Chondrocyte (in vitro differentiated cells): ENCODE data around the gene LILRA2. TPM values are rescaled to one million over a fixed set of nuclear protein-coding genes. Genes with fewer than 3 reads are reported as not detected.
"Not testable (repeated sequence)": the region's sequence is repeated elsewhere in the genome, so short reads cannot be mapped to it uniquely, and the experiment has no call there.

ENCODE experiments used
- DNase-seq: peaks from one replicate; pipeline ENCODE4 v3.0.0; 2021; ENCODE audit warnings: mixed read lengths, low spot score
- H3K27ac Mint-ChIP-seq: one replicate; pipeline ENCODE4 v1.8.0; 2021; ENCODE audit warnings: mild to moderate bottlenecking, moderate library complexity, mixed read lengths; ENCODE audit not compliant: unreplicated experiment
- H3K27me3 Mint-ChIP-seq: 2 replicates; pipeline ENCODE4 v1.8.0; 2021; ENCODE audit warnings: low read depth, mixed read lengths
- H3K36me3 Mint-ChIP-seq: 2 replicates; pipeline ENCODE4 v1.8.0; 2021; ENCODE audit warnings: low read depth, mixed read lengths
- H3K4me1 Mint-ChIP-seq: 2 replicates; pipeline ENCODE4 v1.8.0; 2021; ENCODE audit warnings: low read depth, mild to moderate bottlenecking, mixed read lengths
- H3K4me3 Mint-ChIP-seq: one replicate; pipeline ENCODE4 v1.8.0; 2021; ENCODE audit warnings: mild to moderate bottlenecking, moderate library complexity, mixed read lengths; ENCODE audit not compliant: unreplicated experiment
- H3K9me3 Mint-ChIP-seq: 2 replicates; pipeline ENCODE4 v1.8.0; 2021; ENCODE audit warnings: low read depth, mixed read lengths
- CTCF ChIP-seq: fragments of 200-600 bp; sonication (generic); IDR thresholded peaks from 2 replicates; pipeline ENCODE4 v1.5.0; 2021; ENCODE audit warnings: antibody characterized with exemption, mild to moderate bottlenecking, moderate library complexity
- total RNA-seq: library from RNA; stranded (reverse); gene quantifications from 3 replicates; pipeline ENCODE4 v1.2.1, GENCODE V29; 2021

LILRA2 gene
- total RNA-seq, 1 donor from 2014 or later, result not detected

- H3K36me3 Mint-ChIP-seq, result no peaks in the 10 kb centered on the region
- no peaks in the 10 kb centered on the region for H3K4me1 Mint-ChIP-seq
- no peaks in the 10 kb centered on the region for H3K27me3 Mint-ChIP-seq
- H3K27ac Mint-ChIP-seq, result no peak overlapping the region
- DNase-seq, result no peak
- no peak for TF ChIP-seq CTCF
- peaks cover 12% of the 10 kb centered on the region for H3K9me3 Mint-ChIP-seq
- H3K4me3 Mint-ChIP-seq, result no peak overlapping the region
Measured at GRCh38 chr19:54561840-54562239, 11.8 kb upstream of the LILRA2 start.

DNA sequence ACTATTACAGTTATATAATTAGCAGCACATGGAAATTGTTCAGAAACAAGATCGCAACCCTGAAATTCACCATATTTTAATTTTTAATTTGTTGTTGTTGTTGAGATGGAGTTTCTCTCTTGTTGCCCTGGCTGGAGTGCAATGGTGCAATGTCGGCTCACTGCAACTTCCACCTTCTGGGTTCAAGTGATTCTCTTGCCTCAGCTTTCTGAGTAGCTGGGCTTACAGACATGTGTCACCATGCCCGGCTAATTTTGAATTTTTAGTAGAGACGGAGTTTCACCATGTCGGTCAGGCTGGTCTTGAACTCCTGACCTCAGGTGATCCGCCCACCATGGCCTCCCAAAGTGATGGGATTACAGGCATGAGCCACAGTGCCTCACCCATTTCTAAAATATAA is 10.4 kb upstream of the LILRA2 start:
- not testable (repeated sequence) for H3K27me3 Mint-ChIP-seq, H3K27ac Mint-ChIP-seq, DNase-seq, H3K4me3 Mint-ChIP-seq, H3K4me1 Mint-ChIP-seq, H3K36me3 Mint-ChIP-seq
- H3K9me3 Mint-ChIP-seq, result peaks cover 16% of the 10 kb centered on the region

GRCh38 chr19:54570316-54570715 is 3.3 kb upstream of the LILRA2 start:
- Mint-ChIP-seq H3K4me3 (no peak overlapping the region), H3K27ac (no peak overlapping the region), H3K4me1 (no peaks in the 10 kb centered on the region), H3K27me3 (no peaks in the 10 kb centered on the region), H3K9me3 (peaks cover 21% of the 10 kb centered on the region), H3K36me3 (no peaks in the 10 kb centered on the region)
- TF ChIP-seq CTCF, result no peak
- DNase-seq, result no peak

DNA sequence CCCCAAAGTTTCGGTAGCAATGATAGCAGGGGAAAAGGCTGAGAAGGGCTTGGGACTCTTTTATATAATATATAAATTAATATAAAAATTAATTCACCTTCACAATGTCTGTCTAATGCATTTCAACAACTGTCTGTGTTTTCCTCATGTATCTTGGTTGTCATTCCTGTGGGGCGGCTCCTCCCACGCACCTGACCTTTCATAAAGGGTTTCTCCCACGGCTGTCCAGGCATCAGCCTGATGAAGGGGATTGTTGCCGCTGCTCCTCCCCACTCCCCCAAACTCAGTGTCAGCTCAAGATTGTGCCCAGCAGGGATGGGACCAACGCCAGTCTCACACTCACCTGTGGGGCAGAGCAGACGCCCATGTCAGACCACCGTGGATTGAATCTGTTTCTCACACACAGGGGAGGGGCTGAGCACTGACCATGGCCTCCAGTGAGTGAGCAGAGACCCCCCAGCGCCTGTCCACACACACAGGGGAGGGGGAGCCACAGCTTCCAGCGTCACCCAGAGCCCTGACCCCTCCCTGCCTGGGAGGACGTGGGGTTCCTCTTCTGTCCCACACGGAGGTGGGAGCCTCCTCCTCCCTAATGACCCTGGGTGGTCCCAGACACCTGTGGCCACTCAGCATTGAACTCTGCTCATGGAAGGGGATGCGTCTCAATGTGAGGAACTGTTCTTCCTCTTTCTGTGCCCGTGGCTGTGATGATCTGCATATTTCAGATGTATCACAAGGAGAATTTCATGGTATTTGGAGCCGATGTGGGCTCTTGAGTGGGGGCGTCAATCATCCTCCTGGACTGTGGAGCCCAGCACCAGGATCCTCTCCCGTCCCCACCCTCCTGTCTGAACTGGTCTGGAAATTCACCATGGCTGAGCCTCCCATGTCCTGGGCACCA is 1.6 kb upstream of the LILRA2 start:
- H3K4me3 Mint-ChIP-seq, H3K36me3 Mint-ChIP-seq, H3K4me1 Mint-ChIP-seq, DNase-seq, H3K27me3 Mint-ChIP-seq, H3K27ac Mint-ChIP-seq: not testable (repeated sequence)
- H3K9me3 Mint-ChIP-seq, result peaks cover 24% of the 10 kb centered on the region

- Mint-ChIP-seq H3K27me3 (no peaks in the 10 kb centered on the region), H3K27ac (no peak overlapping the region), H3K9me3 (peaks cover 26% of the 10 kb centered on the region), H3K4me3 (no peak overlapping the region), H3K4me1 (no peaks in the 10 kb centered on the region), H3K36me3 (no peaks in the 10 kb centered on the region)
- DNase-seq, result no peak
- TF ChIP-seq CTCF, result no peak
Measured at GRCh38 chr19:54572696-54573311, 786 bp upstream of the LILRA2 start.

GRCh38 chr19:54574051-54574450 is 461 bp downstream of the LILRA2 start:
- Mint-ChIP-seq H3K4me3 (no peak overlapping the region), H3K27me3 (no peaks in the 10 kb centered on the region), H3K36me3 (no peaks in the 10 kb centered on the region), H3K9me3 (peaks cover 28% of the 10 kb centered on the region), H3K27ac (no peak overlapping the region), H3K4me1 (no peaks in the 10 kb centered on the region)
- no peak for DNase-seq
- TF ChIP-seq CTCF, result no peak
